HUES48 (cell line): ENCODE results near the gene LCP1.

Experiments used
- H3K27ac ChIP-seq: one replicate; pipeline ENCODE4 v1.7.0; 2013; ENCODE audit warnings: low read depth, low read length, inconsistent platforms
- H3K27me3 ChIP-seq: 2 replicates; pipeline ENCODE4 v1.6.1; 2013; ENCODE audit warnings: mild to moderate bottlenecking, low read length; ENCODE audit not compliant: control insufficient read depth, insufficient read depth
- H3K36me3 ChIP-seq: 2 replicates; pipeline ENCODE4 v1.6.1; 2013; ENCODE audit warnings: low read length; ENCODE audit not compliant: control insufficient read depth, insufficient read depth
- H3K4me1 ChIP-seq: 2 replicates; pipeline ENCODE4 v1.6.1; 2013; ENCODE audit warnings: mild to moderate bottlenecking, low read length; ENCODE audit not compliant: control insufficient read depth, insufficient read depth
- H3K4me3 ChIP-seq: 2 replicates; pipeline ENCODE4 v1.5.1; 2013; ENCODE audit warnings: mild to moderate bottlenecking, low read depth, low read length
- H3K9ac ChIP-seq: 2 replicates; pipeline ENCODE4 v1.6.1; 2013; ENCODE audit warnings: mild to moderate bottlenecking, low read depth, low read length, moderate library complexity
- H3K9me3 ChIP-seq: 2 replicates; pipeline ENCODE4 v1.6.1; 2013; ENCODE audit warnings: low read length; ENCODE audit not compliant: control insufficient read depth, insufficient read depth

The LCP1 gene

DNA sequence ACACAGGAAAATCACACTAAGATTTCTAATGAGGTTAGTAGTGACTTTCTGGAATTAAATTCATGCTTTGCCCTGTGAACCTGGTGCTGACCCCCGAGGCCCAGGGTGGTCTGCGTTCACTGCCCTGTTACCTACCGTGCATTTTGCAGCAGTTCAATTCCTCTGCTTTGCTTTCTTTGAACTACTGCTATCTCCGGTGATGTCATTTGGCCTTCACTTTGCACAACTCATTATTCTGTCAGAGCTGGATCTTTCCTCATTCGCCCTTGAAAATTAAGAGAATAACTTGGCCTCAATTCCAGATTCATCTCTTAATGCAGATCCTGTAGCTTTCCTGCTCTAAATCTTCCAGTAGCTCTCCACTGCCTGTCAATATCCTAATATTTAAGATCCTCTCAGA, 21.0 kb upstream of the LCP1 start:
- H3K27ac ChIP-seq = no peak overlapping the region
- peaks cover 4% of the 10 kb centered on the region; the same call in 1 of the 2 replicates for H3K4me1 ChIP-seq

GRCh38 chr13:46202188-46202795, 20.3 kb upstream of the LCP1 start:
- Histone ChIP-seq H3K4me1 (no peaks in the 10 kb centered on the region), H3K27me3 (no peaks in the 10 kb centered on the region), H3K9me3 (no peaks in the 10 kb centered on the region), H3K4me3 (no peak overlapping the region), H3K9ac (no peak overlapping the region), H3K27ac (no peak overlapping the region), H3K36me3 (no peaks in the 10 kb centered on the region)

More for the DNA sequence above, 21.0 kb upstream of the LCP1 start:
- H3K9me3 ChIP-seq = no peaks in the 10 kb centered on the region
- no peak overlapping the region for H3K9ac ChIP-seq
- H3K36me3 ChIP-seq = no peaks in the 10 kb centered on the region
- no peak overlapping the region for H3K4me3 ChIP-seq
- no peaks in the 10 kb centered on the region for H3K27me3 ChIP-seq

- no peak overlapping the region for H3K27ac ChIP-seq
- H3K27me3 ChIP-seq = no peaks in the 10 kb centered on the region
- H3K36me3 ChIP-seq = no peaks in the 10 kb centered on the region
- no peak overlapping the region for H3K4me3 ChIP-seq
- H3K9ac ChIP-seq = no peak overlapping the region
- H3K4me1 ChIP-seq = no peaks in the 10 kb centered on the region
- H3K9me3 ChIP-seq = no peaks in the 10 kb centered on the region
Observed at GRCh38 chr13:46198696-46199193, 16.8 kb upstream of the LCP1 start.

DNA sequence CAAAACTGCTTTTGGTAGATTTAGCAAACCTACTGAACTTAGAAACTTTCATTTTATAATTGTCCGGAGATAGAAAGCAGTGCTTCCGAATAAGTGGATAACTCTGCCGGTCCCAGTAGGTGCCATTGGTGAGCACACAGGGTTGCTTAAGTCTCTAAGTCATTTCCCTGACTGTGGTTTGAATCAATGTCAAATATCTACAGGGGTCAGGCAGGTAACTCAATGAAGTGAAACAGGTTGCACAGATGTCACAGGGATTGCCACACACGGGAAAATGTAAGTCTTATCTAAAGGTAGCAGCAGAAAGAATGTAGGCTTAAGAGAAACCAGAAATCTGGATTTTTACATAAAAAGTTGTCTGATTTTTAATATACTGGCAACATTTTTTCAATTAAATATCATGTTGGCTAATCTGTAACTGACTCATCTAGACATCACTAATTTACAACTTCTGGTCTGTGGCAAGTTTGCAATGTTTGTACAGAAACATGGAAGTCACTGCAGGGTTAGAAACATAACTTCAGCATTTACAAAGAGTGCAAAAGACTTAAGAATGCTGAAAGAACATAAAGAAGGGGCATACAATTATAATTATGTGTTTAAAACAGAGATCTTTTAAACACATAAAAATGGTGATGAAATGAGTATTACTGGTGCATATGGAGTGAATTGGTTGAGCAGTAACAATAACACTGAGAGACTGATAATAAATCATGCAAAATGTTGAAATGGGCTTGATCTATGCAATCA, 15.5 kb upstream of the LCP1 start:
- no peaks in the 10 kb centered on the region for H3K27me3 ChIP-seq
- H3K9ac ChIP-seq = no peak overlapping the region
- no peaks in the 10 kb centered on the region for H3K4me1 ChIP-seq
- no peak overlapping the region for H3K27ac ChIP-seq
- no peak overlapping the region for H3K4me3 ChIP-seq
- H3K9me3 ChIP-seq = no peaks in the 10 kb centered on the region
- H3K36me3 ChIP-seq = no peaks in the 10 kb centered on the region

GRCh38 chr13:46195016-46195415, 13.0 kb upstream of the LCP1 start:
- Histone ChIP-seq H3K27ac (no peak overlapping the region), H3K4me3 (no peak overlapping the region)

GRCh38 chr13:46192412-46192811, 10.4 kb upstream of the LCP1 start:
- Histone ChIP-seq H3K27me3 (no peaks in the 10 kb centered on the region), H3K4me3 (no peak overlapping the region), H3K4me1 (no peaks in the 10 kb centered on the region), H3K9me3 (no peaks in the 10 kb centered on the region), H3K36me3 (no peaks in the 10 kb centered on the region), H3K9ac (no peak overlapping the region), H3K27ac (no peak overlapping the region)

More at GRCh38 chr13:46195016-46195415, 13.0 kb upstream of the LCP1 start:
- no peaks in the 10 kb centered on the region for H3K9me3 ChIP-seq
- H3K36me3 ChIP-seq = no peaks in the 10 kb centered on the region
- no peaks in the 10 kb centered on the region for H3K27me3 ChIP-seq
- no peak overlapping the region for H3K9ac ChIP-seq
- no peaks in the 10 kb centered on the region for H3K4me1 ChIP-seq

GRCh38 chr13:46185634-46186033, 3.7 kb upstream of the LCP1 start:
- Histone ChIP-seq H3K9me3 (no peaks in the 10 kb centered on the region), H3K9ac (no peak overlapping the region), H3K27ac (no peak overlapping the region), H3K27me3 (no peaks in the 10 kb centered on the region), H3K36me3 (no peaks in the 10 kb centered on the region), H3K4me1 (no peaks in the 10 kb centered on the region), H3K4me3 (no peak overlapping the region)

DNA sequence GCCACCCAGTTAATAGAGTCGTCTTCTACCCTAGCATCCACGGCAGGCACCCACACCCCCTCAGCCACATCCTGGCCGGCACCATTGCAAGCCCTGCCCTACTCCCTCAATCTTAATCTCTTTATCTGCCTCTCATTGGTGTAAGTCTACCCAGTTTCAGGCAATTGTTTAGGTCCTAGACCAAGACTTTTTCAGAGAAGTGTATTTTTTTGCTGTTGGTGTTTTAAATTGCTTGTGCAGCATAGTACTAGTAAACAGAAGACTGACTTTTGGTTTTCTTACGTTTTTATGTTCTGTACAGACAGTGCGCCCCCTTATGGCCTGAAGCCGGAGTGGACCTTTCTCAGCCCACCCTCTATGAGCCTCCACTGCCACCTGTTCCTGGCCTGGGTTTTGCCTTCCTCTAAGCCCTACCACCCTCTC, 2.3 kb upstream of the LCP1 start:
- Histone ChIP-seq H3K9me3 (no peaks in the 10 kb centered on the region), H3K9ac (no peak overlapping the region), H3K4me3 (no peak overlapping the region), H3K4me1 (no peaks in the 10 kb centered on the region; the same call in 1 of the 2 replicates), H3K36me3 (no peaks in the 10 kb centered on the region), H3K27ac (no peak overlapping the region), H3K27me3 (no peaks in the 10 kb centered on the region)

- Histone ChIP-seq H3K9me3 (no peaks in the 10 kb centered on the region), H3K9ac (no peak overlapping the region), H3K4me1 (no peaks in the 10 kb centered on the region; the same call in 1 of the 2 replicates), H3K27ac (no peak overlapping the region), H3K27me3 (no peaks in the 10 kb centered on the region), H3K36me3 (no peaks in the 10 kb centered on the region), H3K4me3 (no peak overlapping the region)
Observed at GRCh38 chr13:46183018-46183946, 1.3 kb upstream of the LCP1 start.

- Histone ChIP-seq H3K27me3 (no peaks in the 10 kb centered on the region), H3K4me1 (no peaks in the 10 kb centered on the region; the same call in 1 of the 2 replicates), H3K4me3 (no peak overlapping the region), H3K36me3 (no peaks in the 10 kb centered on the region), H3K27ac (no peak overlapping the region), H3K9ac (no peak overlapping the region), H3K9me3 (no peaks in the 10 kb centered on the region)
Observed at GRCh38 chr13:46182491-46182877, 507 bp upstream of the LCP1 start.
